ENCODE data around the gene CCDC60.

Gene CCDC60

GRCh38 chr12:119440803-119441360 is 106.4 kb downstream of the CCDC60 start:
- no peak for DNase-seq (ENCODE audit: low read depth, low spot score)
- H3K4me3 ChIP-seq (ENCODE audit: low read depth, low read length) = no peak overlapping the region
- in situ Hi-C loops (cut with HindIII; ENCODE audit: low sequenced_read_pairs) = no loop called here
- TF ChIP-seq CTCF (IDR thresholded peaks at IDR 0.05; ENCODE audit: low read depth, low read length) = no peak

- DNase-seq (ENCODE audit: low read depth, low spot score) = peak; percentile 27
These were observed 110.0 kb downstream of the CCDC60 start for GRCh38 chr12:119444462-119445044.

GRCh38 chr12:119446459-119446858 is 111.9 kb downstream of the CCDC60 start:
- in situ Hi-C loops (cut with HindIII; ENCODE audit: low sequenced_read_pairs) = no loop called here
- no peak overlapping the region for H3K4me3 ChIP-seq (ENCODE audit: low read depth, low read length)
- no peak for TF ChIP-seq CTCF (IDR thresholded peaks at IDR 0.05; ENCODE audit: low read depth, low read length)
- peak; percentile 3 for DNase-seq (ENCODE audit: low read depth, low spot score)

More at GRCh38 chr12:119444462-119445044, 110.0 kb downstream of the CCDC60 start:
- H3K4me3 ChIP-seq (ENCODE audit: low read depth, low read length) = no peak overlapping the region
- in situ Hi-C loops (cut with HindIII; ENCODE audit: low sequenced_read_pairs) = no loop called here
- TF ChIP-seq CTCF (IDR thresholded peaks at IDR 0.05; ENCODE audit: low read depth, low read length) = peak; percentile 63

GRCh38 chr12:119447126-119447525 is 112.6 kb downstream of the CCDC60 start:
- TF ChIP-seq CTCF (IDR thresholded peaks at IDR 0.05; ENCODE audit: low read depth, low read length) = no peak
- no peak overlapping the region for H3K4me3 ChIP-seq (ENCODE audit: low read depth, low read length)
- in situ Hi-C loops (cut with HindIII; ENCODE audit: low sequenced_read_pairs) = no loop called here
- DNase-seq (ENCODE audit: low read depth, low spot score) = no peak

- TF ChIP-seq CTCF (IDR thresholded peaks at IDR 0.05; ENCODE audit: low read depth, low read length) = no peak
- no peak overlapping the region for H3K4me3 ChIP-seq (ENCODE audit: low read depth, low read length)
- DNase-seq (ENCODE audit: low read depth, low spot score) = no peak
- in situ Hi-C loops (cut with HindIII; ENCODE audit: low sequenced_read_pairs) = no loop called here
These were observed 113.1 kb downstream of the CCDC60 start for GRCh38 chr12:119447618-119448017.

GRCh38 chr12:119448611-119449131 is 114.1 kb downstream of the CCDC60 start:
- in situ Hi-C loops (cut with HindIII; ENCODE audit: low sequenced_read_pairs) = no loop called here
- no peak for DNase-seq (ENCODE audit: low read depth, low spot score)
- no peak for TF ChIP-seq CTCF (IDR thresholded peaks at IDR 0.05; ENCODE audit: low read depth, low read length)
- H3K4me3 ChIP-seq (ENCODE audit: low read depth, low read length) = no peak overlapping the region

Data from astrocyte of the spinal cord (primary cell).